HG03520 (cell line): ENCODE measurements around the gene ATP6AP2.
"Not testable (repeated sequence)": the region's sequence is repeated elsewhere in the genome, so short reads cannot be mapped to it uniquely, and the experiment has no call there.

Experiments
- ATAC-seq: cut with Tn5 transposase; IDR thresholded peaks from one replicate; pipeline ENCODE4 v1.9.1; 2021; ENCODE audit warnings: mild to moderate bottlenecking, moderate library complexity; ENCODE audit not compliant: unreplicated experiment

The ATP6AP2 gene

GRCh38 chrX:40575411-40575810 is 5.4 kb upstream of the ATP6AP2 start:
- not testable (repeated sequence) for ATAC-seq

DNA sequence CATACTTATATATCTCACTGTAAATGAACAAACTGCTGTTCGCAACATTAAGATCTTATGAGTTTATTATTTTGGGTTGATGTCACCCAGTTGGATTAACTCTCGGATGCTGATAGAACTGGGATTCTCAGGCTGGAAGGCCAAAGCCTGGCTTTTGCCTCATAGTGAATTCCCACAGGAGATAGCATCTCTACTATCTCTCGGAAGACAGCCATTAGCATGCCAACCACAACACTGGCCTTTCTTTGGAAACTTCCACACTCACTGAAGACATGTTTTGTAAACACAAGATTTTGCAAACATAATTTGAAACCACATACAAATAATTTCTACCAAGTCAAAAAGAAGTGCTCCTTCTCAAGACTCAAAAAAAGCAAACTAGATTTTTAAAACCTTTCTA is 4.5 kb upstream of the ATP6AP2 start:
- no peak for ATAC-seq

- no peak for ATAC-seq
Measured at GRCh38 chrX:40578039-40578695, 2.6 kb upstream of the ATP6AP2 start.

GRCh38 chrX:40579141-40579540 is 1.6 kb upstream of the ATP6AP2 start:
- ATAC-seq = no peak

- ATAC-seq = no peak
Measured at GRCh38 chrX:40579900-40580536, 752 bp upstream of the ATP6AP2 start.

GRCh38 chrX:40581336-40581920 is 658 bp downstream of the ATP6AP2 start:
- no peak for ATAC-seq

- not testable (repeated sequence) for ATAC-seq
Measured at GRCh38 chrX:40582178-40582577, 1.4 kb downstream of the ATP6AP2 start.

- ATAC-seq = no peak
Measured at GRCh38 chrX:40582811-40583210, 2.0 kb downstream of the ATP6AP2 start.

DNA sequence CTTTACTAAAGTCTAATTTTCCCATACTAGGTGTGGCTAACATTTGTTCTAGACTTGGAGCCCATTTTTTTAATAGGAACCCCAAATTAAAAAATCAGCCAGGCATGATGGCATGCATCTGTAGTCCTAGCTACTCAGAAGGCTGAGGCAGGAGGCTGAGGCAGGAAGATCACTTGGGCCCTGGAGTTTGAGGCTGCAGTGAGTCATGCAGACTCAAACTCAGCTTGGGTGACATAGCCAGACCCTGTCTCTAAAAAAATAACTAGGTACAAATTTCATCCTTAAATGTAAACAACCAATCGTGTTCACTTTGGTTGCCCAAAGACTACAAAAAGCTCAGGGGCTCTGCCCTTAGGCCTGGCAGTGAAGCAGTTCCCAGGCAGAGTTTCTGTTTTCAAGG is 6.9 kb downstream of the ATP6AP2 start:
- not testable (repeated sequence) for ATAC-seq

DNA sequence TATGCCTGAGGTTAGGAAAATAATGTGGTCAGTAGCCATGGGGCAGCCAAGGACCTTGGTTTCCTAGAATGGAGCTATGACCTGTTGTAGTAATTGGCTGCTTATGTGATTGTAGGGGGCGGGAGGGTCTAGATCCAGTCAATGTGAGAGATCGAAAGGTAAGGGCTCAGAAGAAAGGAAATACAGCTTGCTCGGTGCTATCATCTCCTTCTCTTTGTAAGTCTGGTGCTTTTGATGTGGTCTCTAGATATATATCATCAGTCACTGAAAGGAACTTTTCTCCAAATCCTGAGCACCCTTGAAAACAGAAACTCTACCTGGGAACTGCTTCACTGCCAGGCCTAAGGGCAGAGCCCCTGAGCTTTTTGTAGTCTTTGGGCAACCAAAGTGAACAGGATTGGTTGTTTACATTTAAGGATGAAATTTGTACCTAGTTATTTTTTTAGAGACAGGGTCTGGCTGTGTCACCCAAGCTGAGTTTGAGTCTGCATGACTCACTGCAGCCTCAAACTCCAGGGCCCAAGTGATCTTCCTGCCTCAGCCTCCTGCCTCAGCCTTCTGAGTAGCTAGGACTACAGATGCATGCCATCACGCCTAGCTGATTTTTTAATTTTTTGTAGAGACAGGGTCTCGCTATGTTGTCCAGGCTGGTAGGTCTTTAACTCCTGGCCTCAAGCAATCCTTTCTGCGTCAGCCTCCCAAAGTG is 9.0 kb downstream of the ATP6AP2 start:
- ATAC-seq = not testable (repeated sequence)

- ATAC-seq = no peak
Measured at GRCh38 chrX:40603446-40603845, 22.7 kb downstream of the ATP6AP2 start.

DNA sequence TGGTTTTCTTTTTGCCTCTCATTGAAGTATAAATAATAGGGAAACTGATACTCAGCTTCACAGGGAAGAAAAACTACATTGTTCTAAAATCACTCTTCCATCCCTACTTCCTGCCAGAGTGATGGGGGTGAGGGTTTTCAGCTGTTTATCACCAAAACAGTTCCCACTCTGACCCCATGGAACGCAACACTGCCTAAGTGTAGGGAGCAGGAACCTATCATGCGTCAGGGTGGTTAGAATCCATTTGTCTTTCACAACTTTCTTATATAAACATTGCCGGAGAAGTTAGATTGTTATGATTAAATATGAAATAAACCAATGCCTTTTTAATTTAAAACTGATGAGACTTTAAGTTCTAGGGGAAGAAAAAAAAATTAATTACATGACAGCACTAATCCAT is 26.6 kb downstream of the ATP6AP2 start:
- no peak for ATAC-seq

DNA sequence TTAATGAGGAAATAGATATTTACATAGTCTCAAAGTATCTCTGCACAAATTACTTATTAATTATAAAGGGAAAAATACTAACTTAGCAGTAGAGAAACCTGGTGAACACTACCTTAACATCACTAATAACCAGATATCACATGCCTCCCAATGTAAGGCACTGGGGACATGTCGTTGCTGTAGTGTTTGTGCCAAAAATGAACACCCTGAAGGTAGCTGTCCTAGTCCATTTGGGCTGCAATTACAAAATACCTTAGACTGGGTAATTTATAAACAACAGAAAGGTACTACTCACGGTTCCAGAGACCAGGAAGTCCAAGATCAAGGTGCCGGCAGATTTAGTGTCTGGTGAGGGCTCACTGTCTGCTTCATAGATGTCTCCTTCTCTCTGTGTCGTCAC is 31.7 kb downstream of the ATP6AP2 start:
- no peak for ATAC-seq

DNA sequence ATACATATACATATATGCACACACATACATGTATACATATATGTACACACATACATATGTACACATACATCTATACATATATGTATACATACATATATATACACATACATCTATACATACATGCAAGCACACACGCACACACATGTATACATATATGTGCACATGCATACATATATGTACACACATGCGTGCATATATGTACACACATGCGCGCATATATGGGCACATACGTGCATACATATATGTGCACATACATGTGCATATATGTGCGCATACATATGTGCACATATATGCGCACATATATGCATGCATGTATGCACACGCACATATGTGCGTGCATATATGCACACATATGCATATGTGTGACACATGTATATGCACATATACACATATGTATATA is 35.2 kb downstream of the ATP6AP2 start:
- no peak for ATAC-seq

DNA sequence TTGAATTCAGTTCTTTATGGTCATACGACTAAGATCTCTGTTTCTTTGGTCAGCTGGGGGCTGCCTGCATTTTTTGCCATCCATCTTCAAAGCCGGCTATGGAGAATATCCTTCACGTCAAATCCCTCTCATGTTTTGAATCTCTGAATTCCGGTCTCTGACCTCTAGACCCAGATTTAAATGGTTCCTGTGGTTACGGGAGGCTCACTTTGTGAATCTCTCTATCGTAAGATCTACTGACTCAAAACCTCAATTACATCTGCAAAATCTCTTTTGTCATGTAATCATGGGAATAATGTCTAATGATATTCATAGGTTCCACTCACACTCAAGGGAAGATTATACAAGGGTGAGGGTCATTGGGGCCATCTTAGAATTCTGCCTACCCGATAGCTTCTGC is 36.8 kb downstream of the ATP6AP2 start:
- ATAC-seq = no peak

GRCh38 chrX:40622479-40623138 is 41.8 kb downstream of the ATP6AP2 start:
- ATAC-seq = no peak

GRCh38 chrX:40623139-40623536 is 42.4 kb downstream of the ATP6AP2 start, which contains the start of gene MPC1L:
TSS of gene MPC1L (plus strand) at chrX:40623428. CDS start at chrX:40623566, 138 bp downstream.
- ATAC-seq = no peak

DNA sequence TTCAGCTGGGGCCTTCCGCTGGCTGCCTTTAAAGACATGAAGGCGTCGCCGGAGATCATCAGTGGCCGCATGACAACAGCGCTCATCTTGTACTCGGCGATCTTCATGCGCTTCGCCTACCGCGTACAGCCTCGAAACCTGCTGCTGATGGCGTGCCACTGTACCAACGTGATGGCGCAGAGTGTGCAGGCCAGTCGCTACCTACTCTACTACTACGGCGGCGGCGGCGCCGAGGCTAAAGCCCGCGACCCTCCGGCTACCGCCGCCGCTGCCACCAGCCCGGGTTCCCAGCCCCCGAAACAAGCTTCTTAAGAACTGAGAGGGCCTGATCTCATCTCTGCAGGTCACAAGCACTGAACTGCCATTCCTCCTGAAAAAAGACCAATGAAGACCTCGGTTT is 42.9 kb downstream of the ATP6AP2 start:
- ATAC-seq = no peak

DNA sequence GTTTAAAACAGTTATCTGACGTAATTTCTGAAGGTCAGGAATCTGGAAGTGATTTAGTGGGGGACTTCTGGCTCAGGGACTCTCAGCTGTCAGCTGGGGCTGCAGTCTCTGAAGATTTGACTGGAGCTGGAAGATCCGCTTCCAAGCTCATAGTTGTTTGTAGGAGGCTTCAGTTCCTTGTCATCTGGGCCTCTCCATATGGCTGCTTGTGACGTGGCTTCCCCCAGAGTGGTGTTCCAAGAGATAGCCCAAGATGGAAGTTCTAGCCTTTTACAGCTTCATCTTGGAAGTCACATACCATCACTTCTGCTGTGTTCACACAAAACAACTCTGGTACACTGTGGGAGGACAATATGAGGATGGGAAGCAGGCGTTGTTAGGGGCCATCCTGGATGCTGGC is 44.5 kb downstream of the ATP6AP2 start:
- no peak for ATAC-seq

GRCh38 chrX:40628506-40628905 is 47.7 kb downstream of the ATP6AP2 start:
- no peak for ATAC-seq

- no peak for ATAC-seq
Measured at GRCh38 chrX:40632199-40632598, 51.4 kb downstream of the ATP6AP2 start.
